GM13977 (cell line): ENCODE measurements around the gene PLEKHG4B.

Source experiments
- DNase-seq: peaks from one replicate; pipeline ENCODE4 v3.0.0; 2012; ENCODE audit warnings: low spot score
- in situ Hi-C: fragments of 300-500 bp; cut with MboI; formaldehyde crosslinking; loops from one replicate; pipeline ENCODE4 v1.12.0; 2022; ENCODE audit warnings: low sequenced_read_pairs, low pct_unique_long_range_greater_than_20kb, mixed read lengths, inconsistent platforms; ENCODE audit not compliant: unreplicated experiment
- TF ChIP-seq, protein P1 (sequence below): IDR thresholded peaks from 2 replicates; pipeline ENCODE4 v1.5.1; 2012; ENCODE audit warnings: mild to moderate bottlenecking, control low read depth; ENCODE audit not compliant: insufficient read depth; ENCODE audit errors: extremely low read depth, missing control alignments

Gene PLEKHG4B

GRCh38 chr5:138936-139335 lies 47.0 kb downstream of the PLEKHG4B start:
- in situ Hi-C loops, result no loop called here
- TF ChIP-seq, protein P1, sequence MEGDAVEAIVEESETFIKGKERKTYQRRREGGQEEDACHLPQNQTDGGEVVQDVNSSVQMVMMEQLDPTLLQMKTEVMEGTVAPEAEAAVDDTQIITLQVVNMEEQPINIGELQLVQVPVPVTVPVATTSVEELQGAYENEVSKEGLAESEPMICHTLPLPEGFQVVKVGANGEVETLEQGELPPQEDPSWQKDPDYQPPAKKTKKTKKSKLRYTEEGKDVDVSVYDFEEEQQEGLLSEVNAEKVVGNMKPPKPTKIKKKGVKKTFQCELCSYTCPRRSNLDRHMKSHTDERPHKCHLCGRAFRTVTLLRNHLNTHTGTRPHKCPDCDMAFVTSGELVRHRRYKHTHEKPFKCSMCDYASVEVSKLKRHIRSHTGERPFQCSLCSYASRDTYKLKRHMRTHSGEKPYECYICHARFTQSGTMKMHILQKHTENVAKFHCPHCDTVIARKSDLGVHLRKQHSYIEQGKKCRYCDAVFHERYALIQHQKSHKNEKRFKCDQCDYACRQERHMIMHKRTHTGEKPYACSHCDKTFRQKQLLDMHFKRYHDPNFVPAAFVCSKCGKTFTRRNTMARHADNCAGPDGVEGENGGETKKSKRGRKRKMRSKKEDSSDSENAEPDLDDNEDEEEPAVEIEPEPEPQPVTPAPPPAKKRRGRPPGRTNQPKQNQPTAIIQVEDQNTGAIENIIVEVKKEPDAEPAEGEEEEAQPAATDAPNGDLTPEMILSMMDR, result no peak

DNA sequence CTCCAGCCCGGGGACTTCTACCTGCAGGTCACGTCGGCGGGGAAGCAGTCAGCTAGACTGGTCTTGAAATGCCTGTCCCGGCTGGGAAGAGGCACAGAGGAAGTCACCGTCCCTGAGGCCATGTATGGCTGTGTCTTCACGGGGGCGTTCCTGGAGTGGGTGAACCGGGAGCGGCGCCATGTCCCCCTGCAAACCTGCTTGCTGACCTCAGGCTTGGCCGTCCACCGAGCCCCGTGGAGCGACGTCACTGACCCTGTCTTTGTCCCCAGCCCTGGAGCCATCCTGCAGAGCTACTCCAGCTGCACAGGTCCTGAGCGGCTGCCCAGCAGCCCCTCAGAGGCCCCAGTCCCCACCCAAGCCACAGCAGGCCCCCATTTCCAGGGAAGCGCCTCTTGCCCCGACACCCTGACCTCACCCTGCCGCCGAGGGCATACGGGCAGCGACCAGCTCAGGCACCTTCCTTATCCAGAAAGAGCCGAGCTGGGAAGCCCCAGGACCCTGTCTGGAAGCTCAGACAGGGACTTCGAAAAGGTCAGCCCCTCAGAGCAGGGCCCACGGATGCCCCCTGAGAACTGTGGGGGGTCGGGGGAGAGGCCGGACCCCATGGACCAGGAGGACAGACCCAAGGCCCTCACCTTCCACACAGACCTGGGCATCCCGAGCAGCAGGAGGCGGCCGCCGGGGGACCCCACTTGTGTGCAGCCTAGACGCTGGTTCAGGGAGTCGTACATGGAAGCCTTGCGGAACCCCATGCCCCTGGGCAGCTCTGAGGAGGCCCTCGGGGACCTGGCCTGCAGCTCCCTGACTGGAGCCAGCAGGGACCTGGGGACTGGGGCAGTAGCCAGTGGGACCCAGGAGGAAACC lies 47.8 kb downstream of the PLEKHG4B start:
- DNase-seq, result peak; percentile 25
- TF ChIP-seq, protein P1, result no peak
- in situ Hi-C loops, result no loop called here

More at GRCh38 chr5:138936-139335, 47.0 kb downstream of the PLEKHG4B start:
- DNase-seq, result no peak

DNA sequence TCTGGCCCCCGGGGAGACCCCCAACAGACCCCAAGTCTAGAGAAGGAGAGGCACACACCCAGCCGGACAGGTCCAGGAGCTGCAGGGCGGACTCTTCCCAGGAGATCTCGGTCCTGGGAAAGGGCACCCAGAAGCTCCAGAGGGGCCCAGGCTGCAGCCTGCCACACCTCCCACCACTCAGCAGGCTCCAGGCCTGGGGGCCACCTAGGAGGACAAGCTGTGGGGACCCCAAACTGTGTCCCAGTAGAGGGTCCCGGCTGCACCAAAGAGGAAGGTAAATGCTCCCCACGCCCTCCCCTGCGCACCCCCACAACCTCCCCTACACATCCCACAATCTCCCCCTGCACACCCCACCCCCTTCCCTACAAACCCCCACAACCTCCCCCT lies 48.5 kb downstream of the PLEKHG4B start:
- TF ChIP-seq, protein P1, result no peak
- in situ Hi-C loops, result no loop called here
- peak; percentile 30 for DNase-seq

DNA sequence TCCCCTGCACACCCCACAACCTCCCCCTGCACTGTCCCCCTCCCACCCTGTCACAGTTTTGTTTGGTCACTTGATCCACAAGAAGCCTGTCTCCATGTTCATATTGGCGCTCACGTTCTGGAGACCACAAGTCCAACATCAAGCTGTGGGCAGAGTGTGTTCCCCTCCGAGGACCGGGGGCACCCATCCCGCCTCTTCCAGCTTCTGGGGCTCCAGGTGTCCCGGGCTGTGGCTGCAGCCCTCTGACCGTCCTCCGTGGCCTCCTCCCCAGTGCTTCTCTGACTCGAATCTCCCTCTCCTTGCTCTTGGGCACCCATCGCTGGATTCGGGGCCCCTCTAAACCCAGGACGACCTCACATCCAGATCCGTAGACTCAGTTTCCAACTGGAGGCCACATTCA lies 49.2 kb downstream of the PLEKHG4B start:
- TF ChIP-seq, protein P1, result no peak
- in situ Hi-C loops, result no loop called here
- peak; percentile 22 for DNase-seq

DNA sequence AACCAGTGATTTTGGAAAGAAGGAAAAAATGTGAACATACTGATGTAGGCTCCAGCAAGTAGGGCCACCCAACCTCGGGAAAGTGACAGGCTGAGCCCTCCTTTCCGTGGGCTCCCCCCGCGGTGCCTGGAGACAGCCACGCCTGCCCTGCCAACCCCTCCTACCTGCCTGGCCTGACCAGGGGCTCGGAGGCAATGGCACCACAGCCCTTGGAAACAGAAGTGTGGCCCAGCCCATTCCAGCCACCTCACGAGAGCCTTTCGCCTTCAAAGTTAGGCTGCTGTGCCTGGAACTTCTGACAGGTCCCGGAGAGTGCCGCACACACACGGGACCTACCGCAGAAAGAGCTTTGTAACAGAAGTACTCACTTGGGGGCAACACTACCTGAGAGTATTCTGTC lies 49.8 kb downstream of the PLEKHG4B start:
- no peak for DNase-seq
- in situ Hi-C loops, result no loop called here
- TF ChIP-seq, protein P1, result no peak

GRCh38 chr5:142246-142810 lies 50.4 kb downstream of the PLEKHG4B start:
- in situ Hi-C loops, result no loop called here
- TF ChIP-seq, protein P1, result no peak
- DNase-seq, result no peak
